ENCODE data around the gene WDR62. TPM values are rescaled to one million over a fixed set of nuclear protein-coding genes. Genes with fewer than 3 reads are reported as not detected.

The WDR62 gene
- total RNA-seq, 1 experiment from 2014 or later, result 30.0 TPM

GRCh38 chr19:36089847-36090246, 35.1 kb downstream of the WDR62 start:
- H2BK15ac ChIP-seq (ENCODE audit: low read depth, low read length), result no peak overlapping the region
- H3K14ac ChIP-seq (ENCODE audit: insufficient read depth, low read length), result no peak overlapping the region
- TF ChIP-seq CTCF (conservative IDR thresholded peaks at IDR 0.05), result no peak
- no CpG with 5 or more reads among the region's 5 CpGs for WGBS (ENCODE audit: extremely low coverage, insufficient read length, low lambda C conversion rate)
- no peak for DNase-seq
- no peak overlapping the region for H2AFZ ChIP-seq (ENCODE audit: low read length)
- H3K23ac ChIP-seq (ENCODE audit: insufficient read length, low read depth, low read length), result no peak overlapping the region
- no peak overlapping the region for H3K27ac ChIP-seq (ENCODE audit: insufficient read length, low read depth, low read length)
- Mint-ChIP-seq H3K4me3 (no peak overlapping the region), H3K4me1 (no peaks in the 10 kb centered on the region), H3K36me3 (ENCODE audit: insufficient read depth in 1 of 3, low read depth in 3 of 3) (peaks cover 52 to 91% (median 66%) of the 10 kb centered on the region in 3 experiments), H3K9me3 (no peaks in the 10 kb centered on the region), H3K27me3 (ENCODE audit: low read depth) (no peaks in the 10 kb centered on the region), H3K27ac (peak overlapping the region in 2 of 3 experiments; percentile 6 to 49; a peak in 1 of 7 replicates)
- no peak overlapping the region for H2BK12ac ChIP-seq (ENCODE audit: insufficient read length, low read depth, low read length)
- no peak overlapping the region for H3K9ac ChIP-seq (ENCODE audit: extremely low read depth, insufficient read length, low read length)
- H3K4ac ChIP-seq (ENCODE audit: low read depth, low read length), result no peak overlapping the region
- H4K5ac ChIP-seq (ENCODE audit: insufficient read length, low read depth, low read length), result no peak overlapping the region
- no peak overlapping the region for H4K91ac ChIP-seq (ENCODE audit: insufficient read length, low read depth, low read length)
- no peak overlapping the region for H2BK5ac ChIP-seq (ENCODE audit: insufficient read length, low read length)
- H3K79me1 ChIP-seq (ENCODE audit: insufficient read depth, low read depth, low read length, poor library complexity, severe bottlenecking), result no peaks in the 10 kb centered on the region
- no peak overlapping the region for H3K4me2 ChIP-seq (ENCODE audit: insufficient read depth, insufficient read length, low read length)
- H3K9me3 ChIP-seq (ENCODE audit: control insufficient read depth, low read depth, low read length), result no peaks in the 10 kb centered on the region
- no peak overlapping the region for H3K18ac ChIP-seq (ENCODE audit: insufficient read length, low read depth, low read length)
- H2BK20ac ChIP-seq (ENCODE audit: low read depth, low read length, poor library complexity, severe bottlenecking), result no peak overlapping the region
- H3K79me2 ChIP-seq (ENCODE audit: insufficient read depth, low read length), result no peaks in the 10 kb centered on the region
- H4K8ac ChIP-seq (replicated peaks; ENCODE audit: insufficient read length, low read depth, low read length), result no peak overlapping the region
- H2AK5ac ChIP-seq (ENCODE audit: insufficient read length, low read length), result no peak overlapping the region
- no peak overlapping the region for H2BK120ac ChIP-seq (ENCODE audit: low read depth, low read length, poor library complexity, severe bottlenecking)
- no peaks in the 10 kb centered on the region for H4K20me1 ChIP-seq (ENCODE audit: control insufficient read depth, insufficient read depth, insufficient read length)
- H3K27me3 ChIP-seq (ENCODE audit: insufficient read depth, low read length), result no peaks in the 10 kb centered on the region
- no peaks in the 10 kb centered on the region for H3K4me1 ChIP-seq (ENCODE audit: insufficient read depth, low read length)
- no peaks in the 10 kb centered on the region for H3K23me2 ChIP-seq (ENCODE audit: insufficient read length, low read depth, low read length, poor library complexity, severe bottlenecking)
- H3K56ac ChIP-seq (ENCODE audit: insufficient read length, low read depth, low read length), result no peak overlapping the region
- H3T11ph ChIP-seq (ENCODE audit: low read length), result no peak overlapping the region

Data from H9 (cell line).